ENCODE results near the gene PHLPP1.

GRCh38 chr18:62981566-62981965, 266.2 kb downstream of the PHLPP1 start:
- TF ChIP-seq CREB3 (CRISPR knock-in tag; IDR thresholded peaks at IDR 0.05) = no peak
- TF ChIP-seq FOSL2 (CRISPR knock-in tag; IDR thresholded peaks at IDR 0.05) = no peak
- no peak for TF ChIP-seq ZNF264 (CRISPR knock-in tag; IDR thresholded peaks at IDR 0.05)
- no peak for TF ChIP-seq KDM1A (CRISPR knock-in tag; IDR thresholded peaks at IDR 0.05)
- no peak for TF ChIP-seq STAT5B (CRISPR knock-in tag; IDR thresholded peaks at IDR 0.05)
- TF ChIP-seq FIP1L1 (IDR thresholded peaks at IDR 0.05; ENCODE audit: borderline replicate concordance, insufficient read depth, low read depth, low read length) = no peak
- no peak for TF ChIP-seq ZNF234 (CRISPR knock-in tag; conservative IDR thresholded peaks at IDR 0.05)
- TF ChIP-seq EZH2 (conservative IDR thresholded peaks at IDR 0.05; ENCODE audit: low read depth, low read length) = no peak
- TF ChIP-seq CHD2 (IDR thresholded peaks at IDR 0.05; ENCODE audit: low read depth, low read length) = no peak
- no peak for TF ChIP-seq TAF1 (CRISPR knock-in tag; IDR thresholded peaks at IDR 0.05)
- TF ChIP-seq ZNF629 (CRISPR knock-in tag; conservative IDR thresholded peaks at IDR 0.05) = no peak
- TF ChIP-seq NFIC (IDR thresholded peaks at IDR 0.05; ENCODE audit: low read length) = no peak
- no peak for TF ChIP-seq POLR2A (IDR thresholded peaks at IDR 0.05; ENCODE audit: insufficient read depth in 1 of 2, low read depth in 2 of 2, low read length in 2 of 2)
- no peak for TF ChIP-seq CTCF (CRISPR knock-in tag; IDR thresholded peaks at IDR 0.05)
